Nucleus accumbens (tissue), 56 donors: ENCODE measurements around the gene CDK10.

ENCODE experiments used
- DNase-seq, 56 donors: peaks; one replicate each; lab custom pipeline; 2025; lab: John Stamatoyannopoulos, UW

The CDK10 gene

DNA sequence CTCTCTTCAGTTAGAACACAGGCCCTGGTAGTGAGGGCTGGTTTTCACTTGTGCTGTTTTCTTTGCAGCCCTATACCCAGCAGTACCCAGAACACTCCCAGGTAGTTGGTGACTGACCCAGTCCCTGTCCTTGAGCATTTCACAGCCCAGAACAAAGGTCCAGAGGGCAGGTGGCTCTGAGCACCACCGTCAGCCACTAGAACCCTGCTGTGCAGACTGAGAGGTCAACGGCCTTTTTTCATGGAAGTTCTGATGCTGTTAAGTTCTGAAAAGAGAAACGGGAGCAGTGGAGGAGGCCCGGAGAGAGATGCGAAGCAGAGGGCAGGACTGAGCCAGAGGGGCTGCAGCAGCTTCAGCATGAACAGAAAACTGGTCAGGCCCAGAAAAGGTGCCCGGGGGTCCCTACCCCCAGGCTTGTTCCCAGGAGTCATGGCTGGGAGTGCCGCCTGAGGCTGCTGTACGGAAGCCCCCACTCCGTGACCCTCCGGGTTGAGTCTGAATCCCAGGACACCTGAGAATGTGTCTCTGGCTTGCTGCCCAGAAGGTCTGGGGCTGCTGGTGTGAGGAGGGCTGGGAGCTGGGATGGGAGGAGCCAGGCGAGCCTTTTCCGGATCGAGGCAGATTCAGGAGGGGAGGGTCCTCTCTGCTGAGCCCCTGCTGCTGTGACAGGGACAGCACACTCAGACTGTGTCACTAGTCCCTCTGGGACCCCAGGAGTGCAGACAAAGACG, 43.5 kb downstream of the CDK10 start:
- no peak for DNase-seq

GRCh38 chr16:89730610-89731234, 44.2 kb downstream of the CDK10 start:
- no peak for DNase-seq

- no peak for DNase-seq
Observed at GRCh38 chr16:89732142-89732917, 45.8 kb downstream of the CDK10 start.

DNA sequence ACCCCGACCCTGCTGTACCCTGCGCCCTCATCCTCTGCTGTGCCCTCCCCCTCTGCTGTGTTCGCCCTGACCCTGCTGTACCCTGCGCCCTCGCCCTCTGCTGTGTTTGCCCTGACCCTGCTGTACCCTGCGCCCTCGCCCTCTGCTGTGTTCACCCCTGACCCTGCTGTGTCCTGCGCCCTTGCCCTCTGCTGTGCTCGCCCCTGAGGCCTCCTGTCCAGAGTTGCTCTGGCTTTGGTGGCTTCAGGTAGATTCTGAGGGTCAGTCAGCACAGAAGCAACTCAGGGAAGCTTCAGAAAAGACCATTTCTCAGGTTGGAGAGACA, 46.4 kb downstream of the CDK10 start:
- DNase-seq: no peak

GRCh38 chr16:89733322-89733721, 46.8 kb downstream of the CDK10 start:
- no peak for DNase-seq

DNA sequence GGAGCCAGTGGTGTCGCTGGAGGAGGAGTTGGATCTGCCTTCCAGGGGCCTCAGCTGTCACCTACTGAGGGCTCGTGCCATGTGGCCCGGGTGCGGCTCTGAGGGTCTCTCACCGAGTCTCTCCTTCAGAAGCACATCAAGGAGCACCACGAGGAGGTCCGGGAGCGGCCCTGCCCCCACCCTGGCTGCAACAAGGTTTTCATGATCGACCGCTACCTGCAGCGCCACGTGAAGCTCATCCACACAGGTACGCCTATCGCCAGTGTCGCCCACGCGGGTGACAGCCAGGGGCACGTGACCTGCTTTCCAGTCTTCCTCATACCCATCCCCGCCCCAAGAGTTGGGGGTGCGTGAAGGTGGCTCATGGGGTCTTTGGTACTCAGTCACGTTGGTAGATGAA, 47.3 kb downstream of the CDK10 start:
- no peak for DNase-seq

DNA sequence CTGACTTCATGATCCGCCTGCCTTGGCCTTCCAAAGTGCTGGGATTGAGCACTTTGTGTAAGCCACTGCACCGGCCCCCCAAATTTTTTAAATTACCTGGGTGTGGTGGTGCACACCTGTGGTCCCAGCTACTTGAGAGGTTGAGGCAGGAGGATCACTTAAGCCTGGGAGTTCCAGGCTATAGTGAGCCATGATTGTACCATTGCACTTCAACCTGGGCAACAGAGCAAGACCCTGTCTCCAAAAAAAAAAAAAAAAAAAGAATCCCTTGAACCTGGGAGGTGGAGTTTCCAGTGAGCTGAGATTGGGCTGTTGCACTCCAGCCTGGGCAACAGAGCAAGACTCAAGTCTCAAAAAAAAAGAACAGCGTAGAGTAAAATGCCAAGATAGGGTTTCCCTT, 50.1 kb downstream of the CDK10 start:
- DNase-seq: no peak

- no peak for DNase-seq
Observed at GRCh38 chr16:89737341-89738071, 51.0 kb downstream of the CDK10 start.

- no peak for DNase-seq
Observed at GRCh38 chr16:89738072-89738377, 51.5 kb downstream of the CDK10 start.

- DNase-seq: no peak
Observed at GRCh38 chr16:89738538-89739317, 52.2 kb downstream of the CDK10 start.

- DNase-seq: no peak
Observed at GRCh38 chr16:89739383-89739782, 52.9 kb downstream of the CDK10 start.

DNA sequence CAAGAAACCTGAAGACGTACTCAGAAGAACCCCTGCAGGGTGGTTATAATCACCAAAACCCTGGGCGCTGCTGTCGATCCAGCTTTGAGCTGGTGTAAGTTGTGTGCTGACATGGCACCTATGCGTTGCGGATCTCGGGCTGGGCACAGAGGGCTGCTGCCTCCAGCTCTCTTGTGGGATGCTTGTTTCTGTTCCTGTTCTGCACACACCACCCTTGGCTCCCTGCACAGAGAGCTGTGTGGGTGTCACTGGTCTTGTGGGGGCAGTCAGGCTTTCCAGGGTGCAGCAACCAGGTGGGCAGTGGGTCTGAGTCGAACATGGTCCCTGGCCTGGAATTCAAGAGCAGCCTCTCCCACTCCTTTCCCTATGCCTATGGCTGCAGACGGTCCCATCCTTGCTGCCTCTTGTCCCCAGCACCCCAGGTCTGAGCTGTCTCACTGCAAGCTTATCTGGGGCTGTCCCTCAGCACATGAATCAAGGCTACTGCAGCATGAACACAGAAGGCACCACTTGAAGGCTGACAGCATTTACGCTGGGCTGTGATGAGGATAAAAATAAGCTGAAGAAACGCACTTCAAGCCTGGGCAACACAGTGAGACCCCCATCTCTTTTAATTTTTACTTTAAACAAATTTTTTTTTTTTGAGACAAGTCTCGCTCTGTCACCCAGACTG, 55.0 kb downstream of the CDK10 start:
- peak in 2 of 56 donors; percentile 4 to 34 for DNase-seq

- no peak for DNase-seq
Observed at GRCh38 chr16:89742948-89743347, 56.5 kb downstream of the CDK10 start.

DNA sequence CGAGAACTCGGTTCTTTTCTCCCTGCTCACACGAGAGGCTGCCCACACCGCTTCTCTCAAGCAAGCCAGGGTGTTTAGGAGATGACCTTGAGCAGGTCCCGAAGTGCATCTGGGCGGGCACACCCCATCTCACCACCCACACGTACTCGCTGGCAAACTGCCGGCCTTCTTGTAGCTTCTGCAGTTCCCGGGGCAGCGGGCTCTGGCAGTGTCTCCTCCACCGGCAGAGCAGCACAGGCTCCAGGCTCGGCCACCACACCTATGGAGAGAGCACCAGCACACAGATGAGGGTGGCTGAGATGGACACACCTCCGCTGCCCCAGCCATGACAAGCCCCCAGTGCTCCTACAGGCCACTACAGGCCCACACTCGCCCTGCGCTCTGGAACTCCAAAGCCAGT, 58.3 kb downstream of the CDK10 start:
- DNase-seq: no peak
